Chondrocyte (in vitro differentiated cells): ENCODE data around the gene SRP54. TPM values are rescaled to one million over a fixed set of nuclear protein-coding genes. Genes with fewer than 3 reads are reported as not detected.
"Not testable (repeated sequence)": the region's sequence is repeated elsewhere in the genome, so short reads cannot be mapped to it uniquely, and the experiment has no call there.

ENCODE experiments used
- DNase-seq: peaks from one replicate; pipeline ENCODE4 v3.0.0; 2021; ENCODE audit warnings: mixed read lengths, low spot score
- H3K27ac Mint-ChIP-seq: one replicate; pipeline ENCODE4 v1.8.0; 2021; ENCODE audit warnings: mild to moderate bottlenecking, moderate library complexity, mixed read lengths; ENCODE audit not compliant: unreplicated experiment
- H3K27me3 Mint-ChIP-seq: 2 replicates; pipeline ENCODE4 v1.8.0; 2021; ENCODE audit warnings: low read depth, mixed read lengths
- H3K36me3 Mint-ChIP-seq: 2 replicates; pipeline ENCODE4 v1.8.0; 2021; ENCODE audit warnings: low read depth, mixed read lengths
- H3K4me1 Mint-ChIP-seq: 2 replicates; pipeline ENCODE4 v1.8.0; 2021; ENCODE audit warnings: low read depth, mild to moderate bottlenecking, mixed read lengths
- H3K4me3 Mint-ChIP-seq: one replicate; pipeline ENCODE4 v1.8.0; 2021; ENCODE audit warnings: mild to moderate bottlenecking, moderate library complexity, mixed read lengths; ENCODE audit not compliant: unreplicated experiment
- H3K9me3 Mint-ChIP-seq: 2 replicates; pipeline ENCODE4 v1.8.0; 2021; ENCODE audit warnings: low read depth, mixed read lengths
- CTCF ChIP-seq: fragments of 200-600 bp; sonication (generic); IDR thresholded peaks from 2 replicates; pipeline ENCODE4 v1.5.0; 2021; ENCODE audit warnings: antibody characterized with exemption, mild to moderate bottlenecking, moderate library complexity
- total RNA-seq: library from RNA; stranded (reverse); gene quantifications from 3 replicates; pipeline ENCODE4 v1.2.1, GENCODE V29; 2021

Gene SRP54
- total RNA-seq, 1 donor from 2014 or later: 54.4 TPM

- TF ChIP-seq CTCF: no peak
- Mint-ChIP-seq H3K9me3 (no peaks in the 10 kb centered on the region), H3K4me3 (no peak overlapping the region), H3K27ac (no peak overlapping the region), H3K27me3 (no peaks in the 10 kb centered on the region), H3K36me3 (peaks cover 8% of the 10 kb centered on the region), H3K4me1 (no peaks in the 10 kb centered on the region)
- DNase-seq: no peak
Measured at GRCh38 chr14:34957771-34958286, 25.0 kb upstream of the SRP54 start.

- H3K4me1 Mint-ChIP-seq, H3K9me3 Mint-ChIP-seq, H3K36me3 Mint-ChIP-seq, DNase-seq, H3K27ac Mint-ChIP-seq, H3K4me3 Mint-ChIP-seq, H3K27me3 Mint-ChIP-seq: not testable (repeated sequence)
Measured at GRCh38 chr14:34962106-34962505, 20.7 kb upstream of the SRP54 start.

GRCh38 chr14:34964977-34965764 is 17.6 kb upstream of the SRP54 start:
- DNase-seq: no peak
- Mint-ChIP-seq H3K9me3 (no peaks in the 10 kb centered on the region), H3K36me3 (peaks cover 2% of the 10 kb centered on the region), H3K27ac (no peak overlapping the region), H3K4me3 (no peak overlapping the region), H3K27me3 (no peaks in the 10 kb centered on the region), H3K4me1 (no peaks in the 10 kb centered on the region)
- TF ChIP-seq CTCF: no peak

GRCh38 chr14:34965912-34966311 is 16.9 kb upstream of the SRP54 start:
- no peak for DNase-seq
- H3K36me3 Mint-ChIP-seq: peaks cover 2% of the 10 kb centered on the region
- no peaks in the 10 kb centered on the region for H3K4me1 Mint-ChIP-seq
- H3K27me3 Mint-ChIP-seq: no peaks in the 10 kb centered on the region
- H3K4me3 Mint-ChIP-seq: no peak overlapping the region
- TF ChIP-seq CTCF: no peak
- no peaks in the 10 kb centered on the region for H3K9me3 Mint-ChIP-seq
- H3K27ac Mint-ChIP-seq: no peak overlapping the region

GRCh38 chr14:34966413-34966812 is 16.4 kb upstream of the SRP54 start:
- H3K4me3 Mint-ChIP-seq: no peak overlapping the region
- H3K27me3 Mint-ChIP-seq: no peaks in the 10 kb centered on the region
- no peak for DNase-seq
- H3K9me3 Mint-ChIP-seq: no peaks in the 10 kb centered on the region
- H3K27ac Mint-ChIP-seq: no peak overlapping the region
- H3K4me1 Mint-ChIP-seq: peaks cover 2% of the 10 kb centered on the region
- TF ChIP-seq CTCF: no peak
- H3K36me3 Mint-ChIP-seq: peaks cover 2% of the 10 kb centered on the region

GRCh38 chr14:34970665-34971064 is 12.1 kb upstream of the SRP54 start:
- Mint-ChIP-seq H3K27ac (no peak overlapping the region), H3K36me3 (peaks cover 2% of the 10 kb centered on the region), H3K4me1 (peaks cover 9% of the 10 kb centered on the region), H3K27me3 (no peaks in the 10 kb centered on the region), H3K4me3 (no peak overlapping the region), H3K9me3 (no peaks in the 10 kb centered on the region)
- TF ChIP-seq CTCF: no peak
- no peak for DNase-seq
